ENCODE measurements around the gene MTMR1. TPM values are rescaled to one million over a fixed set of nuclear protein-coding genes. Genes with fewer than 3 reads are reported as not detected.

The MTMR1 gene
- polyA plus RNA-seq, 1 donor: 19.5 TPM

DNA sequence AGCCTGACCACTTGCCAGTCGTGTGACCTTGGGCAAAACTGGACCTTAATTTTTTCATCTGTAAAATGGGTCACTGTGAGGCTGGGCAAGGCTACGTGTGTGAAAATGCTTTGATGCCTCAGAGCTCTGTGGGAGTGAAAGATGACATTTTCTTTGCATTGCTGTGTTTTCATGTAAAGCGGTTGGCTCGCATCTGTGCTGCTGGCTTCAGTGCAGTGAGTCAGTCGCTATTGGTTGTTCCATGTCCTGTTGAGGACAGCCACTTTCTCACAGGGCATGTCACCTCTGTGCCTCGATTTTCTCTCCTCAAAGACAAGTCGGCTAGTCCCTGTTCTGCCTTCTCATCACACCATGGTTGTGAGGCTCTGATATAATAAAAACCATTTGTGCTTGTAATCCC, 4.4 kb downstream of the MTMR1 start:
- DNase-seq: no peak

DNA sequence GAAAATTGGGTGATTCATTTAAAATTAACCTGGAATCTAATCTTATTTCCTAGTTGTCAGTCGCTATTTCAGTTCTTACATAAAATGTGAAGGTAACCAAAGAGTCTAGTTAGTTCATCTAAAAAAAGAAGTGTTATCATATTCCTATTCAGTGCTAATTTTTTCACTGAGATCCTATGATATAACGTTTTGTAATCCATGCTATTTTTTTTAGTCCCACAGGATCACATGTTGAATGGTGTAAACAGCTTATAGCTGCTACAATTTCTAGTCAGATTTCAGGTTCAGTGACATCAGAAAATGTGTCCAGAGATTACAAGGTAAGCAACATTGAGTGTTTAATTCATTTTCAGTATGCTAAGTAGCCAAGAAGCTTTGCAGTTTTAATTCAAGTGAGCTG, 5.8 kb downstream of the MTMR1 start:
- no peak for DNase-seq

DNA sequence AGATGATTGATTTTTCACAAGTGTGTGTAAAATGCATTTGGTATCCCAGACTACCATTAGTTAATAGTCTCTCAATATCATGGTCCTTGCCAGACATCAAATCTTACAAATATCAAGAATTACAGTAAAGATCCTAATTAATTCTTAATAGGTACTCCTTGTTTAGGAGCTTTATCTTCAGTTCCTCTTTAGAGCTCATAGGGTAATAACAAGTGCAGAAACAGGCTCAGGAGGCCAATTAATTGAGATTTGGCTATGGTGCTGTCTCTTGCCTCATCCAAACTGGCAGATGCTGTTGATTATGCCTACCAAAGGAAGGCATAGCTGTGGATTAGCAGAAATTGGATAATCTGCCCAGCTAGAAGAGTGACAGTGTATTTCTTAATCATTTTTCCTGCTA, 6.9 kb downstream of the MTMR1 start:
- DNase-seq: no peak

DNA sequence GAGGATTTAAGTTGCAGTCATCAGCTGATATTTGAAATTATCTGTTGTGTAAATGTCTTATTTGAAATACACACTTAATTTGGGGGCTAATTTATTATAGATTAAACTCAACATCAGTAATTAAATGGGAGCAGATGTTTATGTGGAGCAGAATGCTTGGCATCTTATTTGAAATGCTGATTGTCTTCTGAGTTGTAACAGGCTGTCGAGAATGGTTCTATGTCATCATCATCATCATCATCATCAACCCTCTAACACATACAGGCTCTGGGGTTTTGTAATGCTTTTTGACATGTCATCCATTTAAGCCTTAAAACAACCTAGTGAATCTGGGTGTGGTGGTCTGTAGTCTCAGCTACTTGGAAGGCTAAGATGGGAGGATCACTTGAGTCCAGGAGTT, 8.2 kb downstream of the MTMR1 start:
- no peak for DNase-seq

DNA sequence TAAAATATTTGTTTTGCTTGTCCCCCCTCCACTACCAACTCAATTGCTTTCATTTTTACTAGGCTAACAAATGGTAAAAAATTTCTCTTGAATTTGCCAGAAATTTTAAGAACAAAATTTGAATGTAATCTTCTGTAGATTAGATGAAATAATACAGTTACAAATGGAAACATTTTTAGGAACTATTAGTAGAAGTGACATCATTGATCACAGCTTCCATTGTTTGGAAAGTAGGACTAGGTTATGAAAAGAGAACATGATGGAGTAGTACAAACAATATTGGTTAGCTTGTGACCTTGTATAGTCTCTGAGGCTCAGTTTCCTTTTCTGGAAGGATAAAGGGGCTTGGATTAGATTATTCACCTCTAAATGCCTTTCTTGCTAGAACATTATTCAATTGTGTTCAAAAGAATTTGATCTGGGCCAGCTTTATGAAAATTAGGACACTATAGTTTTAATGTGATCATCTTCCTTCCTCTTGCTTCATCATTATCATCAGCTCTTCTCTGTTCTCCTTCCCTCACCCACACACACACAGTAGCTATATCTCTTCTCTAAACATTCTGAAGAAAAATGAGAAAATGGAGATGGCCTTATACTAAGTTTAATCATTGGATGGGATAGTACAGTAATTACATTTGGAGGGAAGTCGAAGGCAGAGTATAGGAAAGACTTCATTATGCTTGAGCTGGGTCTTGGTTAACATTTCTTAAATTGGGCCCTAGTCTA, 9.9 kb downstream of the MTMR1 start:
- no peak for DNase-seq

DNA sequence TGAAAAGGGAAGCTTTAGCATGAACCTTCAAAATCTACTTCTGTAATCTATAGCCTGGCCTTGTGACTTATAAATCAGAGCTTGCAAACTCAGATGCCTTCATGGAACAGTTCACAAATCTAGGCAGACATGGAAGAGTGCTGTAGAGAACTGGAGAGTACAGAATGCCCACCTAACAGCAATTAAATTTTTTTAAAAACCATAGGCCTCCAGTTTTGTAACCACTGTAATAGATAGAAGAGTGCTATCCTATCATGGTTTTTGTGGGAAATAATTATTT, 10.4 kb downstream of the MTMR1 start:
- no peak for DNase-seq

DNA sequence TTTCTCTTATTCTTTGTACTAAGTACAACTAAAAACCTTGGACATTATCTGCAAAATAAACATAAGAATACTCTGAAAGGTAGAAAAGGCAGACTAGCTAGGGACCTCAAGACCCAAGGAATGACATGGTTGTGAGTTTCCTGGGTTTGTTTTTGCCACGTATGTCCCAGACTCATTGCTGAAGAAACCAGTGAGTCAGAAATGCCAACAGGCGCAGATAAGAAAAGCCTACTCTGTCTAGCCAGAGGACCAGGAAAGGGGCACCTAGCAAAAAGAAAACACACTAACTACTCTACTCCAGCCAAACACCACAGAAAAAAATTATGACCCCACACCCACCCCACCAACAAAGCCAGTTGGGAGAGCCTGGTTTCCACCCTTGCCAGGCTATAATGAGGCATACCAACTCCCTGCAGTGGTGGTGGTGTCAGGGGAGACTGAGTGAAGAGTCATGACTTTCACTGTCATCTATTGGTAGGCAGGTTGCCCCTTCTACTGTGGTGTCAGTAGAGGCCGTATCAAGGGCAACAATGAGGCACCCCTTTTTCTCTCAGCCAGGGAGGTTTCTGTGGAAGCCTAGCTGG, 10.9 kb downstream of the MTMR1 start:
- no peak for DNase-seq

DNA sequence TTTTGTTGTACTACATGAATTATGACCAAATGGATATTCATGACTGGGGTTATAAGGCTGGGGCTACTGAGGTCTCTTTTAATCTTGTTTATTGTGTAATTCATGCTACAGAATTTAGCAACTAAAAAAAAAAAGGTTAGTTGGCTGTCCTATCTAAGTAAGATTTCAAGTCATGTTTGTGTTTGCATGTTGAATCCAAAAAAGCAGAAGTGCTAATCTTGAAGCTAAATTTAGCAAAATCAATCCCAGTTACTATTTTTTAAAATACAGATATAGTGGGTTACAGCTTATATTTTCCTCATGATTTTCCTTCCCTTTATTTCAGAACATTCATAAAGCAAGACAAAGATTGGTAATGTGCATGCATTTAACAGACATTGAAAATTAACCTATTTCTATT, 19.4 kb downstream of the MTMR1 start:
- DNase-seq: no peak

DNA sequence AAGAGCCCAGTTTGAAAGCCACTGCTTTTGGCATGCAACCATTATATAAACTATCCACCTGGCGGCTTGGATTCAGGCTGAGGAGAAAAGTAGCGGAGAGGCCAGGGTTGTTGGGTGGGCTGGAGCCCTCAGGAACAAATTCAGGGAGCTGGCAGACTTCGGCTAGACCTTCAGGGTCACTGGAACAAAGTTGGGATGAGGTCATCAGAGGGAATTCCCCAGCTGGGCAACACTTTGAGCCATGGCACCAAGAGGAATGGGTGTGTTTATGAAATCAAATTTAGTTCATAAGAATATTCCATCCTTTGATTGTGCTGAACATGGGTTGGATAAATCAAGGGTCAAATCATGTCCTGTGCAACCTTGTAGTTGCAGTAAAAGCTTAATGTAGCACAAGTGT, 22.0 kb downstream of the MTMR1 start:
- DNase-seq: no peak

DNA sequence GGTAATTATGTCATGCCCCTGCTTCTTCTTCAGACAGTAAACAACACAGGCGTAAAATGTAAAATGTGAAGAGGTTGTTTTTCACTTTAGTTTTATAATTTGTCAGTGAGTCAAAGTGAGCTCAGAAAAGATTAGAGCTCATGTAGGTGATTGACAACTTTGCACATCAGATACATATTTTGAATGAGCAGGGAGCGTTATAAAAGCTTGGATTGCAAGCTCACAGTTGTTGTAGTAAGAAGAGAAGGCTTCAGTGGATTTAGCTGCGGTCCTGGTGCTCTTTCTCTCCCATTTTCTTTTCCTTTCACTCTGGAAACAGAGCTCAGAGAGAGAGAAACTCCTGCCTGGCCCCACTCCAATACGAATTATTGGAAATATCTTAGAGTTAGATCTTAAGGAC, 26.4 kb downstream of the MTMR1 start:
- no peak for DNase-seq

DNA sequence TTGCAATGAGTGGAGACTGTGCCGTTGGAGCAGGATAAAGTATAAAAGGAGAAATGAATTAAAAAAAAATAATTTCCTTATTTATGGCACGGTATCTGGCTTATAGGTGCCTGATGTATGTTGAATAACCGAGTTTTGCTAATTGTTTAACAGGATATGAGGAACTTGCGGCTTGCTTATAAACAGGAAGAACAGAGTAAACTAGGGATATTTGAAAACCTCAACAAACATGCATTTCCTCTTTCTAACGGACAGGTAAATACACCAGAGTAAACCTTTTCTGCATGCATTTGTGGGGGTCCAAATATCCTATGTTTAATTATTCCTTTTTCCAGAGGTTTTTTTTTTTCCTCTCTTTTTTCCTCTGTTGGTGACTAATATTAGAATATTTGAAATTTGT, 36.8 kb downstream of the MTMR1 start:
- DNase-seq: no peak

DNA sequence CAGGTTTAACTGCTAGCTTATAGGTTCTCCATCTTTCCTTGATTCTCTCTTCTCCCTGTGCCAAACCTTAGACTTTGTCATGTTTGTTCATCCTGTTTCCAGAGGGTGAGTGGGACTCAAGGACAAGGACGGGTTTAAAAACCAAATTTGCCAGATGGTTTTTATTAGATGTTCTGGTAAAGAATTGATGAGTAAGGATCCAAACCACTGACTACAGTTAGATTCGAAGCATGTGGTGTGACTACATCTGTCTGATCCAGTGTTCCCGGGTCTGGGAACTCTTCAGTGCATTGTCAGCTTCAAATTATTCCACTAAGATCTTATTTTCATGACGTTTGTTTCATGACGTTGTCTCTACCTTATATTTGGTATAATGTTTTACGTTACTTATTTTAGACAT, 37.5 kb downstream of the MTMR1 start:
- no peak for DNase-seq

DNA sequence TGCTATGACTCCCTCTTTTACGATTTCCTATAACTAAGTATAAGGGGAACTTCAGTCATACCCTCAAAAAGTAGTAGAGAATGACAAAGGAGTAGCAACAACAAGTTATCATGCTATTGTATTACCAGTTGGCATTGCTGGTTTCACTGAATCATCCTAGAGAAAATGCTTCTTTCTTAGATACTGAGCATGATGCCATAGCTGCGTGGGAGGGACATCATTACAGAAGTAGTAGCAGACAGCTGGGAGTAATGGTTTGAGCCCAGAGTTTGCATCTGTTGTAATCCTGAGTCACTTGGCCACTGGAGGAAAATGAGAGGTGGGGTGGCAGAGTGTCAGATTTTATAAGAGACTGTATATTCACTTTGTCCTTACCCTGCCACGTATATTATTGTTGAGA, 38.6 kb downstream of the MTMR1 start:
- DNase-seq: no peak

DNA sequence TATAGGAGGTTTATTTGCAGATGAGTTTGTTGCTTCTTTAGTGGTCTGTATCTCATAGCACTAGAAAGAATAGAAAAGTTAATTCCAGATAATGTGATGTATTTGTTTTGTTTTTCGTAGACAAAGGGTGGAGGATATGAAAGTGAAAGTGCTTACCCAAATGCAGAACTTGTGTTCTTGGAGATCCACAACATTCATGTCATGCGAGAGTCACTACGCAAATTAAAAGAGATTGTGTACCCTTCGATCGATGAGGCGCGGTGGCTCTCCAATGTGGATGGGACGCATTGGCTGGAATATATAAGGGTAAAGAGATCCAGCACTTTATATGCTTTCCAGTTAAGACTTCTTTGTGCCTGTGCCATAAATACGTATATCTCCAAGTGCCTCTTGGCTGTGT, 43.3 kb downstream of the MTMR1 start:
- DNase-seq: no peak

DNA sequence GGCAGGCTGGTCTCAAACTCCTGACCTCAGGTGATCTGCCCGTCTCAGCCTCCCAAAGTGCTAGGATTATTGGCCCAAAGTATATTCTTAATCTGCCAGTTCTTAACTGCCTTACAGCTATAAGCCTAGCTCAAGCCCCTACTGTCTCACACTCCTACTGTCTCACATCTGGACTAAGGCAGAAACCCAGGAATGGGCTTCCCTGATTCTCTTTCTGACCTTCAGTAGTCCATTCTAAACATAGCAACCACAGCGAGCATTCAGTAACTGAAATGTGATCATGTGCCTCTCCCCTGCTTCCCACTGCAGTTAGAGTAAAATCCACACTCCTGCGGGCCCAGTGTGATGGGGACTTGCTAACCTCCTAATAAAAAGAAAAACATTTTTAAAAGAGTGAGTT, 58.9 kb downstream of the MTMR1 start:
- no peak for DNase-seq

DNA sequence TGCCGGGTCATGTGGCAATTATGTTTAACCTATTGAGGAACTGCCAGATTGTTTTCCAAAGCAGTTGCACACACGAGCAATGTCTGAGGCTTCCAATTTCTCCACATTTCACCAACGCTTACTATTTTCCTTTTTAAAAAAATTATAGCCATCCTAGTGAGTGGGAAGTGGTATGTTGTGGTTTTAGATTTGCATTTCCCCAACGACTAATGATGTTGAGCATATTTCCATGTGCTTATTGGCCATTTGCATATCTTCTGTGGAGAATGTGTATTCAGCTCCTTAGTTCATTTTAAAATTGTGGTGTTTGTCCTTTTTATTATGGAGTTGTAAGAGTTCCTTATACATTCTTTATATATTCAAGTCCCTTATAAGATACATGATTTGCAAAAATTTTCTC, 60.2 kb downstream of the MTMR1 start:
- DNase-seq: no peak

DNA sequence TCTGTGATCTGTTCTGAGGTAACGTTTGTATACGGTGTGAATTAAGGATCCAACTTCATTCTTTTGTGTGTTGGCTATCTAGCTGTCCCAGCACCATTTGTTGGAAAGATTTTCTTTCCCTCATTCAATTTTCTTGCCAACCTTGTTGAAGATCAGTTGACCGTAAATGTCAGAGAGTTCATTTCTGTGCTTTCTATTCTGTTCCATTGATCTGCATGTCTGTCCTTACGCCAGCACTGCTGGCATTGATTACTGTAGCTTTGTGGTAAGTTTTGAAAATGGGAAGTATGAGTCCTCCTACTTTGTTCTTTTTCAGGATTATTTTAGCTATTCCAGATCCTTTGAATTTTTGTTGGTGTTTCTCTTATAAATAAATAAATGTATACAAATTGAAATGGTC, 60.8 kb downstream of the MTMR1 start:
- DNase-seq: no peak

DNA sequence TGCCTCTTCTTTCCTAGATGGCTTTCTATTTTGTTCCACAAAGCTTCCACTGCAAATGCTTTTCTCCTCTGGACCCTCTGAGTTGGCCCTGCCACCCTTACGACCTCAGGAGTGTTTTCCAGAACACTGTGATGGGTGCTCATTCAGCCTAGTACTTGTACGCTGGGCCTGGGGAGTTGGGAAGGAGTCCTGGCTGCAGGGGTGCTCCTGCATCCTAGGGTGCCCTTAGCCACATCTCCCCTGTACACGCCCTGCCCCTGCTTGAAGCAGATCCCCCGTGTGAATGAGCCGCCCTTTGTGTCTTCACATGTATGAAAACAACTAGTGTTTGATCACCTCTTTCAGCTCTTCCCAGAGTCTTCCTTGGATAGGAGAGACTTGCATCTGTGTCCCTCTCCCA, 64.2 kb downstream of the MTMR1 start:
- DNase-seq: no peak

DNA sequence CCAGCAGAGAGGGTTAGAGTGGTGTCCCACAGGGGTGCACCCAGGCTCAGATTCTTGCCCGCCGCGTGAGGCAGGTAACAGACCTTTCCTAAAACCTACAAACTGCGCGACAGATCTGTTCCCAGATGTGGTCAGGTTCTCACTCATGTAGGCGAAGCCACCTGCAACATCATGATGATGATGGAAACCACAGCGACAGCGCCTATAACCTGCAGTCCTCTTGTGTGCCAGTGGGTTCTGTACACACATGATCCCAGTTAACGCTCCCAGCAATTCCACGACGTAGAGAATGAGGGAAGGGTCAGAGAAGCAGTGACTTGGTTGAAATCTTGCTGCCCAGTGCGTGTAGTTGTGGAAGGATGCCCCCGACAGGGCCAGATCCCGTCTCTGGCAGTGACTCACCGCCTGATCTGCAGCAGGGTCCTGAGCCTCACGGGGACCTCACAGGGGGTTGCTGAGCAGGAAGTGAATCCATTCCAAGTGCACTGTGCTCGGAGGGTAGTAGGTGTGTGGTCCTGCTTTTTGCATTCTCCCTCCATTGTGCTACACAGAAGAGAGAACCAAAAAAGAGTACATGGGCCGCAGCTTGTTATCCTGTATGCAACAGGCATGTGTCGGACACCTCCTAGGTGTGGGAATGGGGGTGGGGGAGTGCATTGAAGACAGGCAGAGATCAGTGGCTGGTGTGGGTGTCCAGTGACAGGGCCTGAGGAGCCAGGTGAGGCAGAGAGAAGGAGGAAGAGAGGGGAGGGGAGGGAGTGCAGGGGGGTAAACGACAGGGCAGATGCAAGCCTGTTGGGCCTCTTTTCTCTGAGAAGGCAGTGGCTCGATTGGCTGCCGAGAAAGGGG, 66.6 kb downstream of the MTMR1 start:
- no peak for DNase-seq

DNA sequence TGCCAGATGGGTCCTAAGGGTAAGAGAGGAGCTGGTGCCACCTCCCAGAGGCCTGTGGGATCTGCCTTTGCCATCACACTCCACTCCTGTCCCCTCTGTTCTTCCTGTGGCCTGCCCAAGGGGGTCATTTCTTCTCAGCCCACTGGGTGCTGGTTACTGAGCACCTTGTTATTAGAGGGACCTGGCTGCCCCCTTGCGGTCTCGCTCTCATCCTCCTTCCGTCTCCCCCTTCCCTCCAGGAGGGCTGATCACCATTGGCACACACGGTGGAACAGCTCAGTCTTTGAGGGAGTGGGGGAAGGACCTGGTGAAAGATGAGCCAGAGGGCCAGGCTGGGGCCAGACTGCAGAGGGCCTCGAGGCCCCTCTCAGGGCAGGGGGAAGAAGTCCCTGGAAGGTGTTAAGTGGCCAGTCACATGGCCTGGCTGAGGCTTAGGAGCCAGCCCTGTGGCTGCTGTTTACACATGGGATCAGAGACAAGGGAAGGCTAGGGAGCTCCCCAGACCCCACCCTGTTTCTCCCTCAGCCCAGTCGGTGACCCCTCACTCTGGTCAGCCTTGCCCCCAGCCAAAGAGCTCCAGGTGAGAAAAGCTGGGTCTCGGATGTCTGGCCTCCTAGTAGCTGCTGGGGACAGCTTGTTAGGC, 68.1 kb downstream of the MTMR1 start:
- DNase-seq: no peak

DNA sequence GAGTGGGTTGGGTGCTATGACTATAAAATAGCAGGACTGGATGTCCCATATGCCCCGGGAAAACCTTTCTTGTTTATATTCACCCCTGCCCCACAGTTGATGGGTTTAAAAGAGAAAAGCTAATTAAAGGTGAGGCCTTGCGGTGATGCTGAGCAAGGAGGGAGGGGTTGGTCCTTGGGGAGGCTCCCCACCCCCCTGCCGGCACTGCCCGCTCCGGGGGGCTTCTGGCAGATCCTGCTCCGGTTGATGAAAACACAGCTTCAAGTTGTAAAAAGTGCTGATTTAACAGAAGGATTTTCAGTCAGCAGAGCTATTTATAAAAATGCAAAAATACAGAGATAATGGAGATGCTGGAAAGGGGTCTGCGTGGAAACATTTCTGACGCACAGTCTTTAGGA, 68.6 kb downstream of the MTMR1 start:
- no peak for DNase-seq

DNA sequence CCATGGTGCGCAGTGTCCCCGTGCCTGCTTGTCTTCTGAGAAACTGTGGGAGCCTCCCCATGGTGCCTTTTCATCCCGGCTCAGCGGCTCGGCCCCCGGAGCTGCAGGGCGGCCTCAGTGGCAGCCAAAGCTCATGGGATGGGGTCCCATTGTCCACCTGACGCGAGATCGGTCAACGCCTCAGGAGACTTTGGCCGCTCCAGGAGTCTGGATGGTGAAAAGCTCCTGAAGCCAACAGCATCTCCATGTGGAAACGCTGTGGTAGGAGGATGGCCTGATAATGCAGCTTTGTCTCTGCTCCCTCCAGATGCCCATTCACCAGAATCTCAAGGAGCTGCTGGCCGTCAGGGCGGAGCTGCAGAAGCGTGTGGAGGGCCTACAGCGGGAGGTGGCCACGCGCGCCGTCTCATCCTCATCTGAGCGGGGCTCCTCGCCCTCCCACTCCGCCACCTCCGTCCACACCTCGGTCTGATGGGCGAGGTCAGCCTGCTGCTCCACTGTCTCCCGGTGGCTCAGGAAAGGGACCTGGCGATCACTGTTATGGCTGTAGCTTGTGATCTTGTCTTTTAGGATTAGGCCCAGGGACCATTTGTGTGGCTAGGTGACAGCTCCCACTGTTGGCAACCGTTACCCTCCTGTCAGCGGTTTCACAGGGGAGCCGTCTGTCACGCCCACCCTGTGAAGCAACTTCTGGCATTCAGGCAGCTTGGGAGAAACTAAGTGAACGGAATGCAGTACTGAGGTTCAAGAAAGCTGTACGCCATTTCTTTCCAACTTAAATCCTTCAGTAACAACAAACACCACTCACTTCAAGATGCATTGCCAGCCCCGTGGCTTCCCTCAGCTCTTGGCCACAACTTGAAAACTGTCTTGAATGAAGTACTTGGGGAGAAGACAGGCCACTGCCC, 69.3 kb downstream of the MTMR1 start:
- DNase-seq: no peak

All from hindlimb muscle (tissue), 1 donor.